GM23338 (cell line): ENCODE data around the gene KCNMB2. TPM values are rescaled to one million over a fixed set of nuclear protein-coding genes. Genes with fewer than 3 reads are reported as not detected.

Experiments
- ATAC-seq: fragments of 200-7000 bp; cut with Tn5 transposase; 3 replicates; pipeline ENCODE4 v1.9.1; 2020
- DNase-seq: peaks from one replicate; pipeline ENCODE4 v3.0.0-alpha.2; 2015; ENCODE audit warnings: low spot score
- H2AFZ ChIP-seq: fragments of 200-600 bp; sonication (generic); 2 replicates; pipeline ENCODE4 v1.8.0; 2016; ENCODE audit warnings: antibody characterized with exemption, mild to moderate bottlenecking, moderate library complexity
- H3F3A ChIP-seq: fragments of 200-600 bp; sonication (generic); replicated peaks from 2 replicates; pipeline ENCODE4 v1.8.0; 2017; ENCODE audit warnings: antibody characterized with exemption, mixed run types, low read depth
- H3K27ac ChIP-seq: fragments of 200-600 bp; sonication (generic); 2 replicates; pipeline ENCODE4 v1.6.1; 2016; ENCODE audit warnings: low read depth
- H3K27me3 ChIP-seq: fragments of 200-600 bp; sonication (generic); 2 replicates; pipeline ENCODE4 v1.8.0; 2016; ENCODE audit warnings: mild to moderate bottlenecking, mixed run types, moderate library complexity; ENCODE audit not compliant: insufficient read depth
- H3K36me3 ChIP-seq: fragments of 200-600 bp; sonication (generic); 2 replicates; pipeline ENCODE4 v1.8.0; 2016; ENCODE audit warnings: mild to moderate bottlenecking; ENCODE audit not compliant: insufficient read depth
- H3K4me1 ChIP-seq: fragments of 200-600 bp; sonication (generic); 2 replicates; pipeline ENCODE4 v1.8.0; 2016; ENCODE audit warnings: mild to moderate bottlenecking, moderate library complexity; ENCODE audit not compliant: insufficient read depth
- H3K4me2 ChIP-seq: fragments of 200-600 bp; sonication (generic); 2 replicates; pipeline ENCODE4 v1.7.1; 2017; ENCODE audit warnings: mixed run types
- H3K4me3 ChIP-seq: fragments of 200-600 bp; sonication (generic); 2 replicates; pipeline ENCODE4 v1.6.1; 2016; ENCODE audit warnings: mixed run types
- H3K79me2 ChIP-seq: fragments of 200-600 bp; sonication (generic); replicated peaks from 2 replicates; pipeline ENCODE4 v1.8.0; 2017; ENCODE audit warnings: mild to moderate bottlenecking; ENCODE audit not compliant: insufficient read depth
- H3K9me2 ChIP-seq: fragments of 200-600 bp; sonication (generic); 2 replicates; pipeline ENCODE4 v1.8.0; 2017; ENCODE audit not compliant: insufficient read depth
- H4K20me1 ChIP-seq: fragments of 200-600 bp; sonication (generic); replicated peaks from 2 replicates; pipeline ENCODE4 v1.8.0; 2017; ENCODE audit warnings: mild to moderate bottlenecking; ENCODE audit not compliant: insufficient read depth
- H3K27ac Mint-ChIP-seq: 2 replicates; pipeline ENCODE4 v1.8.0; 2020; ENCODE audit warnings: inconsistent platforms, mild to moderate bottlenecking, moderate library complexity, mixed read lengths
- H3K27me3 Mint-ChIP-seq: 3 replicates; pipeline ENCODE4 v1.8.0; 2022; ENCODE audit warnings: low read depth, mild to moderate bottlenecking, moderate library complexity, mixed read lengths, inconsistent platforms; ENCODE audit not compliant: insufficient read depth, poor library complexity
- H3K36me3 Mint-ChIP-seq: 3 replicates; pipeline ENCODE4 v1.8.0; 2021; ENCODE audit warnings: low read depth, mild to moderate bottlenecking, inconsistent platforms, moderate library complexity, mixed read lengths
- H3K4me1 Mint-ChIP-seq: 3 replicates; pipeline ENCODE4 v1.8.0; 2020; ENCODE audit warnings: mild to moderate bottlenecking, inconsistent platforms, mixed read lengths
- H3K4me3 Mint-ChIP-seq: 3 replicates; pipeline ENCODE4 v1.8.0; 2021; ENCODE audit warnings: moderate library complexity, mild to moderate bottlenecking, inconsistent platforms, mixed read lengths
- H3K9me3 Mint-ChIP-seq: 3 replicates; pipeline ENCODE4 v1.8.0; 2020; ENCODE audit warnings: moderate library complexity, mild to moderate bottlenecking, inconsistent platforms, mixed read lengths
- CREB1 ChIP-seq: fragments of 250-450 bp; sonication (Bioruptor Pico); IDR thresholded peaks from 2 replicates; pipeline ENCODE4 v1.5.0; 2020; ENCODE audit warnings: low read depth, mild to moderate bottlenecking, moderate library complexity
- EZH2phosphoT487 ChIP-seq: fragments of 200-600 bp; sonication (generic); IDR thresholded peaks from one replicate; pipeline ENCODE4 v1.8.1; 2018; ENCODE audit warnings: antibody characterized with exemption; ENCODE audit not compliant: unreplicated experiment
- JUNB ChIP-seq: IDR thresholded peaks from one replicate; pipeline ENCODE4 v1.6.1; 2016; ENCODE audit warnings: antibody characterized with exemption; ENCODE audit not compliant: unreplicated experiment
- NANOG ChIP-seq: IDR thresholded peaks from 2 replicates; pipeline ENCODE4 v1.6.1; 2016; ENCODE audit warnings: antibody characterized with exemption, borderline replicate concordance
- POLR2AphosphoS5 ChIP-seq: IDR thresholded peaks from 2 replicates; pipeline ENCODE4 v1.6.1; 2016; ENCODE audit warnings: antibody characterized with exemption, low read depth
- REST ChIP-seq: IDR thresholded peaks from one replicate; pipeline ENCODE4 v1.6.1; 2018; ENCODE audit warnings: antibody characterized with exemption; ENCODE audit not compliant: unreplicated experiment
- STAT1 ChIP-seq: IDR thresholded peaks from one replicate; pipeline ENCODE4 v1.6.1; 2016; ENCODE audit warnings: antibody characterized with exemption; ENCODE audit not compliant: unreplicated experiment
- ZNF114 ChIP-seq: fragments of 250-450 bp; sonication (Bioruptor Pico); IDR thresholded peaks from 2 replicates; pipeline ENCODE4 v1.5.0; 2020; ENCODE audit warnings: mild to moderate bottlenecking, moderate library complexity
- ZNF331 ChIP-seq: fragments of 250-450 bp; sonication (Bioruptor Pico); IDR thresholded peaks from 2 replicates; pipeline ENCODE4 v1.5.0; 2020; ENCODE audit warnings: low read depth, mild to moderate bottlenecking, moderate library complexity
- polyA plus RNA-seq: library from polyadenylated mRNA; unstranded; fragments of >200 nt; fragmentation: Nextera tagmentation; extraction: Ambion mirVana; gene quantifications from 2 replicates; pipeline ENCODE4 v1.2.1, GENCODE V29; 2016
- total RNA-seq: library from RNA; depleted of rRNA; stranded (reverse); fragments of >200 nt; shearing (Covaris generic); gene quantifications from 2 replicates; pipeline ENCODE4 v1.2.3, GENCODE V29; 2014
- TF ChIP-seq, protein P1 (sequence below), 2 experiments: fragments of 200-600 bp in 1 of 2; sonication (generic) in 1 of 2; conservative IDR thresholded peaks; 2 replicates each; pipeline versions ENCODE4 v1.5.1 to v1.6.1; 2016 to 2017; ENCODE audit warnings: antibody characterized with exemption in 2 of 2, low read depth in 2 of 2, mild to moderate bottlenecking in 2 of 2, moderate library complexity in 1 of 2
- TF ChIP-seq, protein P2 (sequence below): IDR thresholded peaks from 2 replicates; pipeline ENCODE4 v1.6.1; 2016; ENCODE audit warnings: antibody characterized with exemption
- TF ChIP-seq, protein P3 (sequence below): fragments of 250-450 bp; sonication (Bioruptor Pico); IDR thresholded peaks from 2 replicates; pipeline ENCODE4 v1.5.0; 2020; ENCODE audit warnings: mild to moderate bottlenecking, moderate library complexity

The KCNMB2 gene
- total and polyA plus RNA-seq, 2 experiments from 2014 or later: 0.53 TPM; not detected in 1

GRCh38 chr3:178870085-178870484, 333.8 kb downstream of the KCNMB2 start (continued):
- TF ChIP-seq, protein P1, sequence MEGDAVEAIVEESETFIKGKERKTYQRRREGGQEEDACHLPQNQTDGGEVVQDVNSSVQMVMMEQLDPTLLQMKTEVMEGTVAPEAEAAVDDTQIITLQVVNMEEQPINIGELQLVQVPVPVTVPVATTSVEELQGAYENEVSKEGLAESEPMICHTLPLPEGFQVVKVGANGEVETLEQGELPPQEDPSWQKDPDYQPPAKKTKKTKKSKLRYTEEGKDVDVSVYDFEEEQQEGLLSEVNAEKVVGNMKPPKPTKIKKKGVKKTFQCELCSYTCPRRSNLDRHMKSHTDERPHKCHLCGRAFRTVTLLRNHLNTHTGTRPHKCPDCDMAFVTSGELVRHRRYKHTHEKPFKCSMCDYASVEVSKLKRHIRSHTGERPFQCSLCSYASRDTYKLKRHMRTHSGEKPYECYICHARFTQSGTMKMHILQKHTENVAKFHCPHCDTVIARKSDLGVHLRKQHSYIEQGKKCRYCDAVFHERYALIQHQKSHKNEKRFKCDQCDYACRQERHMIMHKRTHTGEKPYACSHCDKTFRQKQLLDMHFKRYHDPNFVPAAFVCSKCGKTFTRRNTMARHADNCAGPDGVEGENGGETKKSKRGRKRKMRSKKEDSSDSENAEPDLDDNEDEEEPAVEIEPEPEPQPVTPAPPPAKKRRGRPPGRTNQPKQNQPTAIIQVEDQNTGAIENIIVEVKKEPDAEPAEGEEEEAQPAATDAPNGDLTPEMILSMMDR (conservative IDR thresholded peaks at IDR 0.05; ENCODE audit: low read depth in 2 of 2): no peak
- no peak for TF ChIP-seq JUNB
- no peak for TF ChIP-seq POLR2AphosphoS5
- TF ChIP-seq ZNF114 (CRISPR knock-in tag): no peak
- TF ChIP-seq STAT1: no peak
- no peak for TF ChIP-seq ZNF331
- no peak for TF ChIP-seq EZH2phosphoT487
- TF ChIP-seq, protein P2, sequence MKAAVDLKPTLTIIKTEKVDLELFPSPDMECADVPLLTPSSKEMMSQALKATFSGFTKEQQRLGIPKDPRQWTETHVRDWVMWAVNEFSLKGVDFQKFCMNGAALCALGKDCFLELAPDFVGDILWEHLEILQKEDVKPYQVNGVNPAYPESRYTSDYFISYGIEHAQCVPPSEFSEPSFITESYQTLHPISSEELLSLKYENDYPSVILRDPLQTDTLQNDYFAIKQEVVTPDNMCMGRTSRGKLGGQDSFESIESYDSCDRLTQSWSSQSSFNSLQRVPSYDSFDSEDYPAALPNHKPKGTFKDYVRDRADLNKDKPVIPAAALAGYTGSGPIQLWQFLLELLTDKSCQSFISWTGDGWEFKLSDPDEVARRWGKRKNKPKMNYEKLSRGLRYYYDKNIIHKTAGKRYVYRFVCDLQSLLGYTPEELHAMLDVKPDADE: no peak

GRCh38 chr3:178875157-178875556, 338.9 kb downstream of the KCNMB2 start:
- Mint-ChIP-seq H3K4me3 (no peak overlapping the region), H3K27ac (no peak overlapping the region), H3K4me1 (peaks cover 18% of the 10 kb centered on the region), H3K9me3 (peaks cover 6% of the 10 kb centered on the region; the same call in 2 of the 3 replicates), H3K36me3 (no peaks in the 10 kb centered on the region), H3K27me3 (no peaks in the 10 kb centered on the region)
- Histone ChIP-seq H3F3A (no peaks in the 10 kb centered on the region), H3K79me2 (no peaks in the 10 kb centered on the region), H4K20me1 (no peaks in the 10 kb centered on the region), H3K27me3 (no peaks in the 10 kb centered on the region), H3K27ac (no peak overlapping the region), H3K36me3 (no peaks in the 10 kb centered on the region), H3K9me2 (no peaks in the 10 kb centered on the region), H3K4me2 (no peak overlapping the region), H3K4me3 (no peak overlapping the region), H2AFZ (no peak overlapping the region), H3K4me1 (peaks cover 20% of the 10 kb centered on the region)
- ATAC-seq (no peak), DNase-seq (no peak)
- TF ChIP-seq, protein P2: no peak
- TF ChIP-seq REST (no peak), STAT1 (no peak), NANOG (no peak), ZNF114 (CRISPR knock-in tag) (no peak), CREB1 (no peak), EZH2phosphoT487 (no peak)
- TF ChIP-seq, protein P3, sequence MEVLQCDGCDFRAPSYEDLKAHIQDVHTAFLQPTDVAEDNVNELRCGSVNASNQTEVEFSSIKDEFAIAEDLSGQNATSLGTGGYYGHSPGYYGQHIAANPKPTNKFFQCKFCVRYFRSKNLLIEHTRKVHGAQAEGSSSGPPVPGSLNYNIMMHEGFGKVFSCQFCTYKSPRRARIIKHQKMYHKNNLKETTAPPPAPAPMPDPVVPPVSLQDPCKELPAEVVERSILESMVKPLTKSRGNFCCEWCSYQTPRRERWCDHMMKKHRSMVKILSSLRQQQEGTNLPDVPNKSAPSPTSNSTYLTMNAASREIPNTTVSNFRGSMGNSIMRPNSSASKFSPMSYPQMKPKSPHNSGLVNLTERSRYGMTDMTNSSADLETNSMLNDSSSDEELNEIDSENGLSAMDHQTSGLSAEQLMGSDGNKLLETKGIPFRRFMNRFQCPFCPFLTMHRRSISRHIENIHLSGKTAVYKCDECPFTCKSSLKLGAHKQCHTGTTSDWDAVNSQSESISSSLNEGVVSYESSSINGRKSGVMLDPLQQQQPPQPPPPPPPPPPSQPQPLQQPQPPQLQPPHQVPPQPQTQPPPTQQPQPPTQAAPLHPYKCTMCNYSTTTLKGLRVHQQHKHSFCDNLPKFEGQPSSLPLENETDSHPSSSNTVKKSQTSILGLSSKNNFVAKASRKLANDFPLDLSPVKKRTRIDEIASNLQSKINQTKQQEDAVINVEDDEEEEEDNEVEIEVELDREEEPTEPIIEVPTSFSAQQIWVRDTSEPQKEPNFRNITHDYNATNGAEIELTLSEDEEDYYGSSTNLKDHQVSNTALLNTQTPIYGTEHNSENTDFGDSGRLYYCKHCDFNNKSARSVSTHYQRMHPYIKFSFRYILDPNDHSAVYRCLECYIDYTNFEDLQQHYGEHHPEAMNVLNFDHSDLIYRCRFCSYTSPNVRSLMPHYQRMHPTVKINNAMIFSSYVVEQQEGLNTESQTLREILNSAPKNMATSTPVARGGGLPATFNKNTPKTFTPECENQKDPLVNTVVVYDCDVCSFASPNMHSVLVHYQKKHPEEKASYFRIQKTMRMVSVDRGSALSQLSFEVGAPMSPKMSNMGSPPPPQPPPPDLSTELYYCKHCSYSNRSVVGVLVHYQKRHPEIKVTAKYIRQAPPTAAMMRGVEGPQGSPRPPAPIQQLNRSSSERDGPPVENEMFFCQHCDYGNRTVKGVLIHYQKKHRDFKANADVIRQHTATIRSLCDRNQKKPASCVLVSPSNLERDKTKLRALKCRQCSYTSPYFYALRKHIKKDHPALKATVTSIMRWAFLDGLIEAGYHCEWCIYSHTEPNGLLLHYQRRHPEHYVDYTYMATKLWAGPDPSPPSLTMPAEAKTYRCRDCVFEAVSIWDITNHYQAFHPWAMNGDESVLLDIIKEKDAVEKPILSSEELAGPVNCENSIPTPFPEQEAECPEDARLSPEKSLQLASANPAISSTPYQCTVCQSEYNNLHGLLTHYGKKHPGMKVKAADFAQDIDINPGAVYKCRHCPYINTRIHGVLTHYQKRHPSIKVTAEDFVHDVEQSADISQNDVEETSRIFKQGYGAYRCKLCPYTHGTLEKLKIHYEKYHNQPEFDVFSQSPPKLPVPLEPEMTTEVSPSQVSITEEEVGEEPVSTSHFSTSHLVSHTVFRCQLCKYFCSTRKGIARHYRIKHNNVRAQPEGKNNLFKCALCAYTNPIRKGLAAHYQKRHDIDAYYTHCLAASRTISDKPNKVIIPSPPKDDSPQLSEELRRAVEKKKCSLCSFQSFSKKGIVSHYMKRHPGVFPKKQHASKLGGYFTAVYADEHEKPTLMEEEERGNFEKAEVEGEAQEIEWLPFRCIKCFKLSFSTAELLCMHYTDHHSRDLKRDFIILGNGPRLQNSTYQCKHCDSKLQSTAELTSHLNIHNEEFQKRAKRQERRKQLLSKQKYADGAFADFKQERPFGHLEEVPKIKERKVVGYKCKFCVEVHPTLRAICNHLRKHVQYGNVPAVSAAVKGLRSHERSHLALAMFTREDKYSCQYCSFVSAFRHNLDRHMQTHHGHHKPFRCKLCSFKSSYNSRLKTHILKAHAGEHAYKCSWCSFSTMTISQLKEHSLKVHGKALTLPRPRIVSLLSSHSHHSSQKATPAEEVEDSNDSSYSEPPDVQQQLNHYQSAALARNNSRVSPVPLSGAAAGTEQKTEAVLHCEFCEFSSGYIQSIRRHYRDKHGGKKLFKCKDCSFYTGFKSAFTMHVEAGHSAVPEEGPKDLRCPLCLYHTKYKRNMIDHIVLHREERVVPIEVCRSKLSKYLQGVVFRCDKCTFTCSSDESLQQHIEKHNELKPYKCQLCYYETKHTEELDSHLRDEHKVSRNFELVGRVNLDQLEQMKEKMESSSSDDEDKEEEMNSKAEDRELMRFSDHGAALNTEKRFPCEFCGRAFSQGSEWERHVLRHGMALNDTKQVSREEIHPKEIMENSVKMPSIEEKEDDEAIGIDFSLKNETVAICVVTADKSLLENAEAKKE (CRISPR knock-in tag): no peak
